SKM-1 (cell line): Measurements from ENCODE around the gene ZNF549.

Experiments used
- DNase-seq: peaks from one replicate; lab custom pipeline; 2025; ENCODE audit not compliant: unreplicated experiment; lab: John Stamatoyannopoulos, UW

ZNF549 gene

GRCh38 chr19:57566396-57567265 is 39.5 kb downstream of the ZNF549 start:
- DNase-seq, result no peak

- no peak for DNase-seq
Observed at GRCh38 chr19:57570707-57571106, 43.6 kb downstream of the ZNF549 start.

GRCh38 chr19:57572415-57572947 is 45.3 kb downstream of the ZNF549 start:
- DNase-seq, result no peak

GRCh38 chr19:57576661-57577060 is 49.5 kb downstream of the ZNF549 start:
- no peak for DNase-seq

- peak; percentile 80 for DNase-seq
Observed at GRCh38 chr19:57578487-57579205, 51.5 kb downstream of the ZNF549 start, which contains the start of gene ZNF416. ZNF416 (minus strand) TSS chr19:57578911; CDS start chr19:57578704, 207 bp downstream.

- no peak for DNase-seq
Observed at GRCh38 chr19:57583104-57583520, 56.0 kb downstream of the ZNF549 start.

- peak; percentile 80 for DNase-seq
Observed at GRCh38 chr19:57583521-57584416, 56.6 kb downstream of the ZNF549 start, which contains the start of gene ZIK1. ZIK1 (plus strand) TSS chr19:57584145; CDS start chr19:57584357, 212 bp downstream.

- DNase-seq, result no peak
Observed at GRCh38 chr19:57587529-57587928, 60.4 kb downstream of the ZNF549 start.

- no peak for DNase-seq
Observed at GRCh38 chr19:57599377-57599760, 72.2 kb downstream of the ZNF549 start.

GRCh38 chr19:57599761-57600383 is 72.7 kb downstream of the ZNF549 start, which contains the start of gene ZNF530:
ZNF530 (plus strand) TSS chr19:57599885; CDS start chr19:57604346, 4,461 bp downstream.
- DNase-seq, result peak; percentile 19

GRCh38 chr19:57606931-57607330 is 79.8 kb downstream of the ZNF549 start:
- no peak for DNase-seq
